Esophagus squamous epithelium (tissue), 5 donors: ENCODE results near the gene ITM2A. TPM values are rescaled to one million over a fixed set of nuclear protein-coding genes. Genes with fewer than 3 reads are reported as not detected.

Experiments
- DNase-seq: peaks from one replicate; lab custom pipeline; 2025; lab: John Stamatoyannopoulos, UW
- H3K27ac ChIP-seq, 4 donors: fragments of 200-600 bp; sonication (generic); one replicate each; pipeline ENCODE4 v1.5.1; 2016 to 2019; ENCODE audit warnings: mild to moderate bottlenecking in 1 of 4
- H3K27me3 ChIP-seq, 4 donors: fragments of 200-600 bp; sonication (generic); 1 replicate in 3 of 4; 2 replicates in 1 of 4; pipeline versions ENCODE4 v1.5.1 to v1.6.0; 2017 to 2021; ENCODE audit warnings: antibody characterized with exemption in 1 of 4
- H3K36me3 ChIP-seq, 3 donors: fragments of 200-600 bp; sonication (generic); one replicate each; pipeline ENCODE4 v1.5.1; 2016 to 2019
- H3K4me1 ChIP-seq, 3 donors: fragments of 200-600 bp; sonication (generic); one replicate each; pipeline ENCODE4 v1.5.1; 2017 to 2019
- H3K4me3 ChIP-seq, 4 donors: fragments of 200-600 bp; sonication (generic); 1 replicate in 3 of 4; 2 replicates in 1 of 4; pipeline ENCODE4 v1.5.1; 2016 to 2019; ENCODE audit warnings: mild to moderate bottlenecking in 2 of 4, moderate library complexity in 1 of 4
- H3K9me3 ChIP-seq, 3 donors: fragments of 200-600 bp; sonication (generic); one replicate each; pipeline ENCODE4 v1.5.1; 2016 to 2019
- POLR2A ChIP-seq, 4 donors: fragments of 450-650 bp; IDR thresholded peaks; one replicate each; pipeline ENCODE4 v1.6.1; 2017; ENCODE audit warnings: antibody characterized with exemption in 4 of 4, mild to moderate bottlenecking in 4 of 4, moderate library complexity in 3 of 4
- WGBS, 2 donors: methylation state at CpG; one replicate each; pipeline ENCODE4 v1.1.5; 2018; 5-methylcytosine and 5-hydroxymethylcytosine counted together
- intact Hi-C: fragments of 100-400 bp; cut with DNase I; formaldehyde crosslinking; loops from one replicate; pipeline ENCODE4 v1.15.0; 2022
- total RNA-seq, 4 donors: library from RNA; depleted of rRNA; stranded (reverse); fragments of >200 nt; gene quantifications; one replicate each; pipeline ENCODE4 v1.1.0, GENCODE V29; 2016
- TF ChIP-seq, protein P1 (sequence below), 6 experiments: fragments of 450-650 bp in 4 of 6; fragments of 200-600 bp in 2 of 6; sonication (generic) in 2 of 6; IDR thresholded peaks; one replicate each; pipeline ENCODE4 v1.5.1; 2016 to 2019; ENCODE audit warnings: antibody characterized with exemption in 6 of 6, mild to moderate bottlenecking in 4 of 6, moderate library complexity in 4 of 6
- donor health status: DM: yes; HTN: yes; CAD: no.

The ITM2A gene
- total RNA-seq, 4 donors from 2014 or later: 5.8 to 66.0 (median 12.7) TPM

DNA sequence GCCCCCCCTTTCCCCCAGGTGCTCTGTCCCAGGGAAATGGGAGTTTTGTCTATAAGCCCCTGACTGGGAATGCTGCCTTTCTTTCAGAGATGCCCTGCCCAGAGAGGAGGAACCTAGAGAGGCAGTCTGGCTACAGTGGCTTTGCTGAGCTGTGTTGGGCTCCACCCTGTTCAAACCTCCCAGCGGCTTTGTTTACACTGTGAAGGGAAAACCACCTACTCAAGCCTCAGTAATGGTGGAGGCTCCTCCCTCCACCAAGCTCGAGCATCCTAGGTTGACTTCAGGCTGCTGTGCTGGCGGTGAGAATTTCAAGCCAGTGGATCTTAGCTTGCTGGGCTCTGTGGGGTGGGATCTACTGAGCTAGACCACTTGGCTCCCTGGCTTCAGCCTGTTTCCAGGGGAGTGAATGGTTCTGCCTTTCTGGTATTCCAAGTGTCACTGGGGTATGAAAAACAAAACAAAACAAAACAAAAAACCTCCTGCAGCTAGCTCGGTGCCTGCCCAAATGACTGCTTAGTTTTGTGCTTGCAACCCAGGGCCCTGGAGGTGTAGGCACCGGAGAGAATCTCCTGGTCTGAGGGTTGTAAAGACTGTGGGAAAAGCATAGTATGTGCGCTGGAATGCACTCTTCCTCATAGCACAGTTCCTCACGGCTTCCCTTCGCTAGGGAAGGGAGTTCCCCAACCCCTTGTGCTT is 41.7 kb downstream of the ITM2A start:
- TF ChIP-seq, protein P1, sequence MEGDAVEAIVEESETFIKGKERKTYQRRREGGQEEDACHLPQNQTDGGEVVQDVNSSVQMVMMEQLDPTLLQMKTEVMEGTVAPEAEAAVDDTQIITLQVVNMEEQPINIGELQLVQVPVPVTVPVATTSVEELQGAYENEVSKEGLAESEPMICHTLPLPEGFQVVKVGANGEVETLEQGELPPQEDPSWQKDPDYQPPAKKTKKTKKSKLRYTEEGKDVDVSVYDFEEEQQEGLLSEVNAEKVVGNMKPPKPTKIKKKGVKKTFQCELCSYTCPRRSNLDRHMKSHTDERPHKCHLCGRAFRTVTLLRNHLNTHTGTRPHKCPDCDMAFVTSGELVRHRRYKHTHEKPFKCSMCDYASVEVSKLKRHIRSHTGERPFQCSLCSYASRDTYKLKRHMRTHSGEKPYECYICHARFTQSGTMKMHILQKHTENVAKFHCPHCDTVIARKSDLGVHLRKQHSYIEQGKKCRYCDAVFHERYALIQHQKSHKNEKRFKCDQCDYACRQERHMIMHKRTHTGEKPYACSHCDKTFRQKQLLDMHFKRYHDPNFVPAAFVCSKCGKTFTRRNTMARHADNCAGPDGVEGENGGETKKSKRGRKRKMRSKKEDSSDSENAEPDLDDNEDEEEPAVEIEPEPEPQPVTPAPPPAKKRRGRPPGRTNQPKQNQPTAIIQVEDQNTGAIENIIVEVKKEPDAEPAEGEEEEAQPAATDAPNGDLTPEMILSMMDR (IDR thresholded peaks at IDR 0.05): no peak
- TF ChIP-seq POLR2A (IDR thresholded peaks at IDR 0.05): no peak
- Histone ChIP-seq H3K9me3 (no peaks in the 10 kb centered on the region), H3K4me1 (no peaks in the 10 kb centered on the region), H3K4me3 (no peak overlapping the region), H3K27me3 (no peaks in the 10 kb centered on the region), H3K27ac (no peak overlapping the region), H3K36me3 (no peaks in the 10 kb centered on the region)
- DNase-seq: no peak
- intact Hi-C loops: no loop called here
- 43 to 74% methylated on average over 2 to 3 of the region's 8 CpGs for WGBS, 2 donors

Other genes starting within 250 kb of the ITM2A start
- under 1 TPM in 3 of 4 donors, not detected in 1; 0.11 to 0.95 (median 0.22) TPM for gene GPR174, start 222.6 kb downstream of the ITM2A start, total RNA-seq